ENCODE results near the gene CXXC1. TPM values are rescaled to one million over a fixed set of nuclear protein-coding genes. Genes with fewer than 3 reads are reported as not detected.
A peak's percentile ranks its signal among the peaks of the same experiment; 100 is the strongest.
"Not testable (repeated sequence)": the region's sequence is repeated elsewhere in the genome, so short reads cannot be mapped to it uniquely, and the experiment has no call there.

CXXC1 gene
- total RNA-seq, 1 donor from 2014 or later: 33.7 TPM

GRCh38 chr18:50289108-50289443 is 1.6 kb upstream of the CXXC1 start:
- Histone ChIP-seq H3K36me3 (peaks cover 17% of the 10 kb centered on the region), H3K27me3 (ENCODE audit: low read depth) (no peaks in the 10 kb centered on the region), H3K9me3 (replicated peaks) (no peaks in the 10 kb centered on the region), H3K4me3 (no peak overlapping the region), H3K27ac (replicated peaks) (no peak overlapping the region), H3K4me1 (peaks cover 19% of the 10 kb centered on the region)
- no peak for DNase-seq
- no peak for TF ChIP-seq CTCF (IDR thresholded peaks at IDR 0.05; ENCODE audit: borderline replicate concordance)
- intact Hi-C loops (cut with micrococcal nuclease): no loop called here

GRCh38 chr18:50288348-50289107 is 1.0 kb upstream of the CXXC1 start:
- H3K36me3 ChIP-seq: peaks cover 23% of the 10 kb centered on the region
- intact Hi-C loops (cut with micrococcal nuclease); H3K9me3 ChIP-seq (replicated peaks); H3K27me3 ChIP-seq (ENCODE audit: low read depth); DNase-seq: not testable (repeated sequence)
- peaks cover 19% of the 10 kb centered on the region for H3K4me1 ChIP-seq
- peak overlapping the region; percentile 94 for H3K27ac ChIP-seq (replicated peaks)
- H3K4me3 ChIP-seq: peak overlapping the region; percentile 85

GRCh38 chr18:50287028-50287440 is 458 bp downstream of the CXXC1 start:
- Histone ChIP-seq H3K36me3 (peaks cover 37% of the 10 kb centered on the region), H3K9me3 (replicated peaks) (no peaks in the 10 kb centered on the region), H3K4me3 (peak overlapping the region; percentile 85), H3K4me1 (peaks cover 24% of the 10 kb centered on the region), H3K27ac (replicated peaks) (peak overlapping the region; percentile 94), H3K27me3 (ENCODE audit: low read depth) (no peaks in the 10 kb centered on the region)
- no peak for TF ChIP-seq CTCF (IDR thresholded peaks at IDR 0.05; ENCODE audit: borderline replicate concordance)
- DNase-seq: no peak
- intact Hi-C loops (cut with micrococcal nuclease): no loop called here

- intact Hi-C loops (cut with micrococcal nuclease): no loop called here
These were observed 983 bp downstream of the CXXC1 start for GRCh38 chr18:50286391-50287027.

GRCh38 chr18:50285631-50286321 is 1.7 kb downstream of the CXXC1 start:
- H3K4me1 ChIP-seq: peaks cover 33% of the 10 kb centered on the region
- no peaks in the 10 kb centered on the region for H3K27me3 ChIP-seq (ENCODE audit: low read depth)
- H3K36me3 ChIP-seq: peaks cover 37% of the 10 kb centered on the region
- no peak overlapping the region for H3K27ac ChIP-seq (replicated peaks)
- intact Hi-C loops (cut with micrococcal nuclease): no loop called here
- no peak for DNase-seq
- no peak overlapping the region for H3K4me3 ChIP-seq
- no peak for TF ChIP-seq CTCF (IDR thresholded peaks at IDR 0.05; ENCODE audit: borderline replicate concordance)
- H3K9me3 ChIP-seq (replicated peaks): no peaks in the 10 kb centered on the region

More at GRCh38 chr18:50286391-50287027, 983 bp downstream of the CXXC1 start:
- TF ChIP-seq CTCF (IDR thresholded peaks at IDR 0.05; ENCODE audit: borderline replicate concordance): no peak
- Histone ChIP-seq H3K27me3 (ENCODE audit: low read depth) (no peaks in the 10 kb centered on the region), H3K4me3 (peak overlapping the region; percentile 85), H3K4me1 (peaks cover 28% of the 10 kb centered on the region), H3K9me3 (replicated peaks) (no peaks in the 10 kb centered on the region), H3K36me3 (peaks cover 37% of the 10 kb centered on the region), H3K27ac (replicated peaks) (peak overlapping the region; percentile 94)
- DNase-seq: no peak
